Immature natural killer cell (primary cell): Measurements from ENCODE around the gene FKBP10. TPM values are rescaled to one million over a fixed set of nuclear protein-coding genes. Genes with fewer than 3 reads are reported as not detected.

Experiments used
- DNase-seq, 3 donors: peaks; one replicate each; pipeline ENCODE4 v3.0.0; 2022; ENCODE audit warnings: mixed read lengths in 1 of 3
- H3K27ac Mint-ChIP-seq, 6 donors: one replicate each; pipeline ENCODE4 v1.8.0; 2020; ENCODE audit warnings: mixed read lengths in 6 of 6, mild to moderate bottlenecking in 5 of 6, inconsistent platforms in 4 of 6, moderate library complexity in 3 of 6
- H3K27me3 Mint-ChIP-seq, 3 donors: one replicate each; pipeline ENCODE4 v1.8.0; 2020 to 2021; ENCODE audit warnings: low read depth in 3 of 3, mild to moderate bottlenecking in 3 of 3, mixed read lengths in 3 of 3, moderate library complexity in 3 of 3, inconsistent platforms in 1 of 3
- H3K36me3 Mint-ChIP-seq, 3 donors: one replicate each; pipeline ENCODE4 v1.8.0; 2020; ENCODE audit warnings: mixed read lengths in 3 of 3, inconsistent platforms in 2 of 3, mild to moderate bottlenecking in 2 of 3
- H3K4me1 Mint-ChIP-seq, 2 donors: one replicate each; pipeline ENCODE4 v1.8.0; 2020; ENCODE audit warnings: inconsistent platforms in 2 of 2, mild to moderate bottlenecking in 2 of 2, mixed read lengths in 2 of 2, moderate library complexity in 1 of 2
- H3K4me3 Mint-ChIP-seq, 5 donors: one replicate each; pipeline ENCODE4 v1.8.0; 2020; ENCODE audit warnings: mild to moderate bottlenecking in 5 of 5, mixed read lengths in 5 of 5, inconsistent platforms in 3 of 5, moderate library complexity in 3 of 5
- H3K9me3 Mint-ChIP-seq, 6 donors: one replicate each; pipeline ENCODE4 v1.8.0; 2020; ENCODE audit warnings: mild to moderate bottlenecking in 6 of 6, mixed read lengths in 6 of 6, inconsistent platforms in 4 of 6, moderate library complexity in 3 of 6
- polyA plus RNA-seq, 3 donors: library from polyadenylated mRNA; unstranded; fragments of 300-500 nt; fragmentation: Illumina TruSeq; gene quantifications; one replicate each; pipeline ENCODE4 v1.2.3, GENCODE V29; 2021

The FKBP10 gene
- polyA plus RNA-seq, 3 donors from 2014 or later: 0.43 to 0.71 TPM; not detected in 1

- Mint-ChIP-seq H3K4me3 (no peak overlapping the region), H3K9me3 (no peaks in the 10 kb centered on the region), H3K27me3 (peaks cover 0 to 7% (median 0%) of the 10 kb centered on the region in 3 donors), H3K36me3 (no peaks in the 10 kb centered on the region), H3K4me1 (peaks cover 32 to 45% of the 10 kb centered on the region in 2 donors), H3K27ac (peak overlapping the region in 2 of 6 donors; percentile 3 to 4)
- DNase-seq: no peak
Measured at GRCh38 chr17:41860254-41860931, 47.6 kb downstream of the FKBP10 start.

- Mint-ChIP-seq H3K36me3 (peaks cover 0 to 7% (median 3%) of the 10 kb centered on the region in 3 donors), H3K9me3 (no peaks in the 10 kb centered on the region), H3K27ac (no peak overlapping the region), H3K4me1 (peaks cover 24 to 37% of the 10 kb centered on the region in 2 donors), H3K27me3 (peaks cover 0 to 6% (median 2%) of the 10 kb centered on the region in 3 donors), H3K4me3 (no peak overlapping the region)
- peak; percentile 20 to 37 (median 36) for DNase-seq
Measured at GRCh38 chr17:41863074-41863848, 50.5 kb downstream of the FKBP10 start.

GRCh38 chr17:41864498-41864835 lies 51.7 kb downstream of the FKBP10 start:
- Mint-ChIP-seq H3K27ac (no peak overlapping the region), H3K9me3 (no peaks in the 10 kb centered on the region), H3K27me3 (peaks cover 0 to 6% (median 2%) of the 10 kb centered on the region in 3 donors), H3K4me1 (peaks cover 18 to 30% of the 10 kb centered on the region in 2 donors), H3K36me3 (peaks cover 0 to 16% (median 9%) of the 10 kb centered on the region in 3 donors), H3K4me3 (no peak overlapping the region)
- DNase-seq: peak in 2 of 3 donors; percentile 53 to 55

DNA sequence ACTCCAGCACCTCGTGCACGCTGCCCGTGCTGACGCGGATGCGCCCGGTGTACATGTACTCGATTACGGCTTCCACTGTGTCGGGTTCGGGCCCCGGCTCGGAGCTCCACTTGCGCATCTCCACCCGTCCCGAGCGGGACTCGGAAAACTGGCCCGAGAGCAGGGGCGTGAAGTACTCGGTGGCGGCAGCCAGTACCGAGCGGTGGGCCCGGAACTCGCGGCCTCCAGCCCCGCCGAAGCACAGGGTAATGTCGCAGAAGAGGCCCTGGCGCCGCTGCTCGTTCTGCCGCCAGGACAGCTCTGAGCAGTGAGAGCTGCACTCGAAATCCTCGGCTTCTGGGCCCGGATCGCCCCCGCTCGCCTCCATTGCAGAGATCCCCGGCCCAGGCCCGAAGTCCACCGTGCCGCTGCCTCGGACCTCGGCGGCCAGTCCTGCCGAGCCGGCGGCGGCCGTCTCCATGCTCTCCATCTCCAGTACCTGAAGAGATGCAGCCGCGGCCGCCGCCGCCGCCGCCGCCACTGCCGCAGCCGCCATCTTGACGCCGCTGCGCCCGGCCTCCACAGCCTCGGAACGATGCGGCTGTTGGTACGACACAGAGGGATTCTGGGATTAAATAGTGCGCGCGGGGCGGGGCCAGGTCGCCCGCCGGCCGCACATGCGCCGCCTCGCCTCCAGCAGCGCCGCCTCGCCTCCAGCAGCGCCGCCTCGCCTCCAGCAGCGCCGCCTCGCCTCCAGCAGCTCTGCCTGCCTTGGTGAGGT lies 52.2 kb downstream of the FKBP10 start, which contains the start of gene KLHL11:
Gene KLHL11, minus strand, starts transcription at position 588 of the 760 bp plus-strand sequence. Its CDS starts 53 bp downstream, at position 535.
- H3K27ac Mint-ChIP-seq: peak within 1 kb of the TSS in 4 of 6 donors; percentile 84 to 91 (median 86)
- peak; percentile 83 to 86 (median 85) for DNase-seq
- peaks cover 0 to 6% (median 2%) of the 10 kb centered on the region in 3 donors for H3K27me3 Mint-ChIP-seq
- H3K36me3 Mint-ChIP-seq: peaks cover 0 to 18% (median 9%) of the 10 kb centered on the region in 3 donors
- H3K9me3 Mint-ChIP-seq: no peaks in the 10 kb centered on the region
- peaks cover 16 to 25% of the 10 kb centered on the region in 2 donors for H3K4me1 Mint-ChIP-seq
- no peak within 1 kb of the TSS for H3K4me3 Mint-ChIP-seq

DNA sequence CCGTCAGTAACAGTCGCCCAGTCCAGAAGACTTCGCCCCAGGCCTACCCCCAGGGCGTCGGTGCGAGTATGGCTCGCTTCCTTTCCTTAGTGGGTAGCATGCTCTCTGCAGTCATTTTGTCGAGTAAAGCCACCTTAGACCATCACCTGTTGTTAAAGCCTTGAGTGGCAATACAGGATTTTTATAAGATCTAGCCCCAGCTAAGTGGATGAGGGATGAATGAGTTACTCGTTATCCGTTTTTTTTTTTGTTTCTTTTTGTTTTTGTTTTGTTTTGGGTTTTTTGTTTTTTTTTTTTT lies 52.7 kb downstream of the FKBP10 start:
- Mint-ChIP-seq H3K27me3 (peaks cover under 1 to 6% (median 2%) of the 10 kb centered on the region in 3 donors), H3K4me1 (peaks cover 11 to 20% of the 10 kb centered on the region in 2 donors), H3K27ac (peak overlapping the region in 4 of 6 donors; percentile 84 to 91 (median 86)), H3K4me3 (no peak overlapping the region), H3K9me3 (no peaks in the 10 kb centered on the region), H3K36me3 (peaks cover 0 to 23% (median 10%) of the 10 kb centered on the region in 3 donors)
- no peak for DNase-seq

DNA sequence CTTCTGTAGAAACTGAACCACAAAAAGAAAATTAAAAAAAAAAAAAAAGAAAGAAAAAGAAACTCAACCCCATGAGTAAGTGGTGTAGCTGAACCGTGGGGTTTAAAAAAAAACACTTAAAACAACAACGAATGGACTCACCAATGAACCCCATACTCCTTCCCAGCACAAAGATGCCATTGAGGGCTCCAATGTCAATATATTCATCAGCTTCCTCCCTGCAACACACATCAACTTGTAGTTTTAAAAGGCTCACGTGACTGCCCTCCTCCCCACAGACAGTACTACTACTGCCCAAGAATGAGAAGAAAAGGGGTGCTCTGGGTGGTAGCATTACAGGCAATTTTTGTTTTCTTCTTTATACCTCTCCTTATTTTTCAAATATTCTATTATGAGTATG lies 55.8 kb downstream of the FKBP10 start:
- peak overlapping the region in 1 of 5 donors; percentile 2 for H3K4me3 Mint-ChIP-seq
- H3K27me3 Mint-ChIP-seq: peaks cover 2 to 6% (median 2%) of the 10 kb centered on the region in 3 donors
- H3K36me3 Mint-ChIP-seq: peaks cover 7 to 36% (median 16%) of the 10 kb centered on the region in 3 donors

DNA sequence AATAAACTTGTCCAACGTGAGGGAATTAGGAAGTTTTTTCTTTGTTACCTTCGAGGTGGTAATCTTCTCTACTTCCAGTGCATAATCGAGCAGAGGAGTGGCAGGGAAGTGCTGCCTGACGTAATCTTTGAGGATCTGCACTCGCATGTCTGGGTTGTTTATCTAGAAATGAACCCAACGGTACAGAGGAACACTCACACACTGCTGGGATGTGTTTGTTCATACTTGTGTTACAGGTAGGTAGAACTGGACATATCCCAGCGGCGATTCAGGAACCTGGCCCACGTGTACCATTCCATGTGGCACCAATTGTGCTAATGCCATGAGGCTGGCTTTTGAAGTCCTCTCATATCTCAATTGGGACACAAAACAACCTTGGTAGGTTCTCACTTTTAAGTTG lies 56.6 kb downstream of the FKBP10 start:
- no peak for DNase-seq
- H3K27me3 Mint-ChIP-seq: peaks cover 2 to 6% (median 2%) of the 10 kb centered on the region in 3 donors
- no peak overlapping the region for H3K4me3 Mint-ChIP-seq
- peak overlapping the region in 1 of 6 donors; percentile 36 for H3K27ac Mint-ChIP-seq
- H3K36me3 Mint-ChIP-seq: peaks cover 7 to 36% (median 16%) of the 10 kb centered on the region in 3 donors
- H3K4me1 Mint-ChIP-seq: peaks cover 3 to 5% of the 10 kb centered on the region in 2 donors
- no peaks in the 10 kb centered on the region for H3K9me3 Mint-ChIP-seq

More for the DNA sequence above, 55.8 kb downstream of the FKBP10 start:
- H3K4me1 Mint-ChIP-seq: peaks cover 3 to 5% of the 10 kb centered on the region in 2 donors
- peak overlapping the region in 2 of 6 donors; percentile 46 to 71 for H3K27ac Mint-ChIP-seq
- no peak for DNase-seq
- no peaks in the 10 kb centered on the region for H3K9me3 Mint-ChIP-seq

DNA sequence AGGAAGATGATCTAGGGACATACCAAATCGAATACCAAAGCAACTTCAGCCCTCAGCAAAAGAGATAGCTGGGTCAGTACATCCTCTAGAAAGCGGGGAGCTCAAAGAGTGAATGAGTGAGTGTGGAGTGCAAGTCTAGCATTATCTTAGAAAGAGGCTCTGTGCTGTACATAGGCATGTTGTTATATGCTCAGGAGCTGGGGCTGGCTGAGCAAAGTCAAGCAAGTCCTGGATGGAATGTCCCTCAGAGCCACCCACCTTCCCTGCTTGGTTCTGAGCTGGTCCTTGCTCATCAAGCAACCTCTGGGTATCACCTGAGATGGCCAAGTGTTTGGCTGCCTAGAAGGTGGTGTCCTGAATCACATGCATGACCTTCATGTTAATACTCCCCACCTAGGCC lies 57.3 kb downstream of the FKBP10 start:
- H3K4me3 Mint-ChIP-seq: no peak overlapping the region
- peak overlapping the region in 1 of 6 donors; percentile 21 for H3K27ac Mint-ChIP-seq

DNA sequence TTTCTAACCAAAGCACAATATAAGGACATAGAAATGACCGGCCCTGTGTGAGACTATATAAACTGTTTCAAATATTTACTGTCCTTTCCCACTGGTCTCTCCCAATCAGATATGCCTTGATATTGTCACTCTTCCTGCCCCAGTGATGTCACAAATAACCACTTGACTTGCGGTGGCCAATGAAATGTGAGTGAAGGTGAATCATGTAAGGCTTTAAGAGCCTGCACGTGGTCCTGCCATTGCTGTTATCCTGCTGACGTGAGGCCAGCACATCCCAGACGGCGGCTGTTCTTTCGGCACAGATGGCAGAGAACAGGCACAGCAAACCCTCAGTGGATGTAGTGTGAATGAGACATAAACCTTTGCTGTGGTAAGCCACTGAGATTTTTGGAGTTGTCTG lies 57.8 kb downstream of the FKBP10 start:
- no peak for DNase-seq
- H3K27ac Mint-ChIP-seq: peak overlapping the region in 1 of 6 donors; percentile 21
- H3K4me1 Mint-ChIP-seq: peaks cover under 1 to 1% of the 10 kb centered on the region in 2 donors
- no peaks in the 10 kb centered on the region for H3K9me3 Mint-ChIP-seq
- H3K4me3 Mint-ChIP-seq: no peak overlapping the region
- H3K36me3 Mint-ChIP-seq: peaks cover 7 to 36% (median 16%) of the 10 kb centered on the region in 3 donors
- H3K27me3 Mint-ChIP-seq: peaks cover 0 to 2% (median under 1%) of the 10 kb centered on the region in 3 donors

More for the DNA sequence above, 57.3 kb downstream of the FKBP10 start:
- Mint-ChIP-seq H3K27me3 (peaks cover 2 to 4% (median 2%) of the 10 kb centered on the region in 3 donors), H3K4me1 (peaks cover 3 to 5% of the 10 kb centered on the region in 2 donors), H3K36me3 (peaks cover 7 to 36% (median 16%) of the 10 kb centered on the region in 3 donors), H3K9me3 (no peaks in the 10 kb centered on the region)
- no peak for DNase-seq

DNA sequence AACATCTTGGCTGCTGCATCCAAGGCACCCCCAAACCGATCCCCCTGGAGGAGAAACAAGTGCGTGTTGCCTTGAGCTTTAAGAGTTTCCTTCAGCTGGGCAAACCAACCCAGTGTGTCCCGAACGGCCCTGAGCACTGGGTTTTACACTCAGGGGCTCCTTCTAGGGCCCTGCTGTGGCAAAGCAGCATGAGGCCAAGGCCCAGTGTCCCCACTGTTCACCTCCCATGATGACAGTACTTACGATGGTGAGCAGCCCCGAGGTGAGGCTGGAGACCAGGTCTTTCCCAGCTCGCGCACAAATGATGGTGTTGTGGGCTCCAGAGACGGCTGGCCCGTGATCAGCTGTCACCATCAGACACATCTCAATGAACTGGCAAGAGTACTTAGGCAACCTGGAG lies 59.0 kb downstream of the FKBP10 start:
- H3K27me3 Mint-ChIP-seq: peaks cover 0 to 2% (median 0%) of the 10 kb centered on the region in 3 donors
- H3K27ac Mint-ChIP-seq: peak overlapping the region in 1 of 6 donors; percentile 29
- H3K9me3 Mint-ChIP-seq: no peaks in the 10 kb centered on the region
- peaks cover 8 to 39% (median 16%) of the 10 kb centered on the region in 3 donors for H3K36me3 Mint-ChIP-seq
- H3K4me1 Mint-ChIP-seq: no peaks in the 10 kb centered on the region
- no peak for DNase-seq
- no peak overlapping the region for H3K4me3 Mint-ChIP-seq

Other genes starting within 250 kb of the FKBP10 start
- gene KRT9, start 240.9 kb upstream of the FKBP10 start, polyA plus RNA-seq: not detected
- gene KRT14, start 226.1 kb upstream of the FKBP10 start, polyA plus RNA-seq: not detected
- gene KRT16, start 200.2 kb upstream of the FKBP10 start, polyA plus RNA-seq: not detected
- gene KRT17, start 188.4 kb upstream of the FKBP10 start, polyA plus RNA-seq: not detected
- 1,000 to 10,000 TPM in 1 of 3 donors, 100 to 1,000 TPM in 2; 639 to 1,260 (median 915) TPM for gene EIF1, start 124.1 kb upstream of the FKBP10 start, polyA plus RNA-seq
- gene GAST, start 100.7 kb upstream of the FKBP10 start, polyA plus RNA-seq: not detected
- not detected for gene HAP1, start 78.4 kb upstream of the FKBP10 start, polyA plus RNA-seq
- gene JUP, start 26.3 kb upstream of the FKBP10 start, polyA plus RNA-seq: under 1 TPM in 2 of 3 donors, not detected in 1; 0.61 to 0.76 TPM
- gene P3H4, start 1.1 kb upstream of the FKBP10 start, polyA plus RNA-seq: 10 to 100 TPM in 1 of 3 donors, 1 to 10 TPM in 2; 6.7 to 11.2 (median 9.8) TPM
- gene NT5C3B, start 23.2 kb downstream of the FKBP10 start, polyA plus RNA-seq: 10 to 100 TPM in 2 of 3 donors, 1 to 10 TPM in 1; 6.4 to 24.6 (median 13.7) TPM
- under 1 TPM in 1 of 3 donors, not detected in 2; 0.15 TPM for gene KLHL10, start 24.8 kb downstream of the FKBP10 start, polyA plus RNA-seq
- 1 to 10 TPM; 5.9 to 6.4 (median 5.9) TPM for gene KLHL11, start 52.4 kb downstream of the FKBP10 start, polyA plus RNA-seq
- gene ACLY, start 105.9 kb downstream of the FKBP10 start, polyA plus RNA-seq: 10 to 100 TPM; 46.9 to 99.2 (median 49.3) TPM
- under 1 TPM in 2 of 3 donors, not detected in 1; 0.15 to 0.38 TPM for gene ODAD4, start 117.6 kb downstream of the FKBP10 start, polyA plus RNA-seq
- 10 to 100 TPM; 22.8 to 56.3 (median 44.1) TPM for gene CNP, start 153.8 kb downstream of the FKBP10 start, polyA plus RNA-seq
- gene DNAJC7, start 204.4 kb downstream of the FKBP10 start, polyA plus RNA-seq: 10 to 100 TPM; 54.1 to 94.0 (median 55.8) TPM
- 10 to 100 TPM; 21.5 to 33.6 (median 32.6) TPM for gene NKIRAS2, start 207.1 kb downstream of the FKBP10 start, polyA plus RNA-seq
- gene C17orf113, start 237.6 kb downstream of the FKBP10 start, polyA plus RNA-seq: under 1 TPM in 2 of 3 donors, not detected in 1; 0.19 to 0.21 TPM